ENCODE results near the gene C2orf76.

The C2orf76 gene

DNA sequence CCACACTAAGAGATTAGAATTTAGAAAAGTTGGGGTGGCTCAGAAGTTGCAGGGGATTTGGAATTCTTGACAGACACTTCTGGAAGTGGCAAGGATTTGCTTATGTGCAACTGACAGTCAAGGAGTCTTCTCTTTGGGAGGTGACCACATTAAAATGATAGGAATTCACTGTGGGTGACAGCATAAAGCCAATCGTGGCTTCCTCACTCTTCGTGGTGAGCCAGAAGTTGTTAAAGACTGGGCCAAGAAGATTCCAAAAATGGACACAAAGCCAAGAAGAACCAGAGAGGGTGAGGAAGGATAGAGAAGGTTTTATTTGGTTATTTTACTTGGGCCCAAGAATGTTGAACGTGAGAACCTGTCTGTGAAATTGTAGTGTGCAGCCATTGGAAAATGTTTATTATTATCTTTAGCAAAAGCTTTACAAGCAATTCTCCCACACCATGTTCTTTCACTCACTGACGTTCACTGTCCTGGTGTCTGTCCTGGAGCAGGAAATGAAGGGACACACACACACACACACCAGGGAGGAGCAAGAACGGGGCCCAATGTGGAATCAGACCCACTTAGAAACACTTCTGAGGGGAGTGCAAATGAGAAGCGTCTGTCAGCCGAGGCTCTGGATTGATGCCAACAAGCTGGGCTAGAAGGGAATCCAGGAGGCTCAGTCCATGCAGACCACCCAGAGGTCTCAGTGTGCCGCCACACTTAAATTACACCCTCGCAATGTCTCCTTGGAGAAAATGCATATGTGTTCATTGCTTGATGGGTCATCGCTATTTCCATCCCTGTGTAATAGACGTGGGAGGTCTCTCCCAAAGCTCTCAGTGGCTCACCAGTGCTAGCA lies 105.8 kb downstream of the C2orf76 start:
- H3K4me3 ChIP-seq (ENCODE audit: insufficient read depth, low read depth, low read length, poor library complexity, severe bottlenecking) = no peak overlapping the region

DNA sequence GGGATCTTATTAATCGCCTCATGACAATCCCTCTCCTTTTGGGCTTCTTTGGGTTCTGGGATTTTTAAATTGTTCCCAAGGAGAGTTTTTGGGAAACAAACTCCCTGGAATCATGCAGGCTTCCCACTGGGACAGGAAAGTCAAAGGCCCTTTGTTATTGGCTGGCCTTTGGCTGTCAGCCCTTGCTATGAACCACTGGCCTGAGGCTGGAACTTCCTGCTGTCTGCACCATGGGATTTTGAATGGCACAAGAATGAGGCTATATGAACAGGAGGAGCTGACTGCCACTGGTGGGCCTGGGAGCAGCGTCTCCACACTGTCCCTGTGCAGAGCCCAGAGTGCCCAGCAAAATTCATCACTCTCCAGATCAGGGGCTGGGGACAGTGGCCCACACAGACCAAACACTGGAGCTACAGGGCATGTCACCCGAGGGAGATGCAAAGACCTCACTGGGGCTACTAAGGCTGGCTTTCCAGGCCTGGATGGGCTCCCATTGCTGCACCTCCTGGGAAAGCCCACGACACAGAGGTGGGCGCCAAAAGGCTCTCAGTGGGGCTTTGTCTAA lies 107.3 kb downstream of the C2orf76 start:
- Histone ChIP-seq H3K27ac (ENCODE audit: insufficient read depth, low read length, poor library complexity, severe bottlenecking) (no peak overlapping the region), H3K4me1 (ENCODE audit: control insufficient read depth, insufficient read depth, low read length, poor library complexity, severe bottlenecking) (no peaks in the 10 kb centered on the region), H3K27me3 (replicated peaks; ENCODE audit: control insufficient read depth, insufficient read depth, low read length, poor library complexity, severe bottlenecking) (no peaks in the 10 kb centered on the region), H3K9me3 (ENCODE audit: control insufficient read depth, low read length) (no peaks in the 10 kb centered on the region), H3K36me3 (ENCODE audit: control insufficient read depth, insufficient read depth, low read length) (no peaks in the 10 kb centered on the region), H3K4me3 (ENCODE audit: insufficient read depth, low read depth, low read length, poor library complexity, severe bottlenecking) (no peak overlapping the region)
- no peak for DNase-seq

More for the DNA sequence above, 105.8 kb downstream of the C2orf76 start:
- no peaks in the 10 kb centered on the region for H3K9me3 ChIP-seq (ENCODE audit: control insufficient read depth, low read length)
- H3K27ac ChIP-seq (ENCODE audit: insufficient read depth, low read length, poor library complexity, severe bottlenecking) = no peak overlapping the region
- H3K4me1 ChIP-seq (ENCODE audit: control insufficient read depth, insufficient read depth, low read length, poor library complexity, severe bottlenecking) = no peaks in the 10 kb centered on the region
- H3K27me3 ChIP-seq (replicated peaks; ENCODE audit: control insufficient read depth, insufficient read depth, low read length, poor library complexity, severe bottlenecking) = no peaks in the 10 kb centered on the region
- no peak for DNase-seq
- no peaks in the 10 kb centered on the region for H3K36me3 ChIP-seq (ENCODE audit: control insufficient read depth, insufficient read depth, low read length)

DNA sequence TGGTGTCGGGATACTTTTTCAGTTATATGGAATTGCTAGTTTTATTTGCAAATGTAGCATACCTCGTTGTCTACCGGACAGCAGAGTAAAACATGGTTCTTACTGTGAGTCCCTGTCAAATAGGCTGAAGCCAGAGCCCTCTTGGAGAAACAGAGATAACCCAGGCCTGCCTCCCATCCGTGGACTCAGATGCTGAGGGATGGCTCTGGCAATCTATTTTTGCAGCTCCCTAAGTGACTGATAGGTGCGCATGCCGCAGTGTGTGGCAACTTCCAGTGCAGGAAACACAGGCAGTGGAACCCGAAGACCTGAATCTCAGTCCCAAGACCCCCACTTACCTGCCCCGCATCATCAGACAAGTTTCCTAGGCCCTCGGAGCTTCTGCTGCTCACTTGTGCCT lies 109.4 kb downstream of the C2orf76 start:
- no peaks in the 10 kb centered on the region for H3K36me3 ChIP-seq (ENCODE audit: control insufficient read depth, insufficient read depth, low read length)

GRCh38 chr2:119256582-119256921 lies 110.1 kb downstream of the C2orf76 start:
- H3K4me1 ChIP-seq (ENCODE audit: control insufficient read depth, insufficient read depth, low read length, poor library complexity, severe bottlenecking) = no peaks in the 10 kb centered on the region
- no peak overlapping the region for H3K27ac ChIP-seq (ENCODE audit: insufficient read depth, low read length, poor library complexity, severe bottlenecking)
- H3K36me3 ChIP-seq (ENCODE audit: control insufficient read depth, insufficient read depth, low read length) = no peaks in the 10 kb centered on the region
- no peak overlapping the region for H3K4me3 ChIP-seq (ENCODE audit: insufficient read depth, low read depth, low read length, poor library complexity, severe bottlenecking)
- no peak for DNase-seq
- no peaks in the 10 kb centered on the region for H3K9me3 ChIP-seq (ENCODE audit: control insufficient read depth, low read length)
- H3K27me3 ChIP-seq (replicated peaks; ENCODE audit: control insufficient read depth, insufficient read depth, low read length, poor library complexity, severe bottlenecking) = no peaks in the 10 kb centered on the region

More for the DNA sequence above, 109.4 kb downstream of the C2orf76 start:
- Histone ChIP-seq H3K27me3 (replicated peaks; ENCODE audit: control insufficient read depth, insufficient read depth, low read length, poor library complexity, severe bottlenecking) (no peaks in the 10 kb centered on the region), H3K4me3 (ENCODE audit: insufficient read depth, low read depth, low read length, poor library complexity, severe bottlenecking) (no peak overlapping the region), H3K27ac (ENCODE audit: insufficient read depth, low read length, poor library complexity, severe bottlenecking) (no peak overlapping the region), H3K9me3 (ENCODE audit: control insufficient read depth, low read length) (no peaks in the 10 kb centered on the region), H3K4me1 (ENCODE audit: control insufficient read depth, insufficient read depth, low read length, poor library complexity, severe bottlenecking) (no peaks in the 10 kb centered on the region)
- no peak for DNase-seq

DNA sequence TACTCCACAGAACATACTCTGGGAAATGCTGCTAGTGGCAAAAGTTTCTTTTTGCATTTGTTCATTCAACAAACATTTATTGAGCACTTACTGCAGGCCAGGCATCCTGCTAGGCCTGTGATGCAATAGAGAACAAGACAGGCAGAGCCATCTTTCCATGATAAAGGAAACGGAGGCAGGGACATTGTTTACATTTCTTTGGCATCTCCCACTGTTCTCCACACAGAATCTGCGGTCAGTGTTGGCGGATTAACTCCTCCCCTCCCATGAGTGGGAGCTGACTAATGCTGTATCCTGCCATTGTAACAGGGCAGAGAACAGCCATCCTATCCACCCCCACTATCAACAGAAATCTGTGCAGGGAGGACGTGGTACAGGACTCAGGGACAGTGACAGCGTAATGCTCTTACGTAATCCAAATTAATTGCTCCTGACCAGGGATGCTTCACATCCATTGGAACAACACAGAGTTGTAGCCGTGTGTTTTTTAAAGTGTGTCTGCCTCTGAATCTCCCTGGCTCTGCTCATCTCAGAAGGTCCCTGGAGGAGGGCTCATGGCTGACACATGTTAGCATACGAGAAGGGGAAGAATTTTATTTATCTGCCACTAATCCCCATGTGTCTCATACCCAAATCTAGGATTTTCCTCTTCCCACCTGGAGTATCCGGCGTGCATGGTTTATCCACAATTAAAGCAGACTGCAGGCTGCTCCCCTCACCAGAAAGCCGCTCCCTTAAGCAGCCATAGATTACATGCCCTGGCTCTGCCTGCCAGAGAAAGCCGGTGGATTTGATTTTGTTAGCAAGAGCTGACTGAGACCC lies 110.7 kb downstream of the C2orf76 start:
- Histone ChIP-seq H3K36me3 (ENCODE audit: control insufficient read depth, insufficient read depth, low read length) (no peaks in the 10 kb centered on the region), H3K27ac (ENCODE audit: insufficient read depth, low read length, poor library complexity, severe bottlenecking) (no peak overlapping the region), H3K27me3 (replicated peaks; ENCODE audit: control insufficient read depth, insufficient read depth, low read length, poor library complexity, severe bottlenecking) (no peaks in the 10 kb centered on the region), H3K4me1 (ENCODE audit: control insufficient read depth, insufficient read depth, low read length, poor library complexity, severe bottlenecking) (no peaks in the 10 kb centered on the region), H3K4me3 (ENCODE audit: insufficient read depth, low read depth, low read length, poor library complexity, severe bottlenecking) (no peak overlapping the region), H3K9me3 (ENCODE audit: control insufficient read depth, low read length) (no peaks in the 10 kb centered on the region)
- no peak for DNase-seq

- DNase-seq = no peak
- Histone ChIP-seq H3K9me3 (ENCODE audit: control insufficient read depth, low read length) (no peaks in the 10 kb centered on the region), H3K4me3 (ENCODE audit: insufficient read depth, low read depth, low read length, poor library complexity, severe bottlenecking) (no peak overlapping the region), H3K4me1 (ENCODE audit: control insufficient read depth, insufficient read depth, low read length, poor library complexity, severe bottlenecking) (no peaks in the 10 kb centered on the region), H3K36me3 (ENCODE audit: control insufficient read depth, insufficient read depth, low read length) (no peaks in the 10 kb centered on the region), H3K27me3 (replicated peaks; ENCODE audit: control insufficient read depth, insufficient read depth, low read length, poor library complexity, severe bottlenecking) (no peaks in the 10 kb centered on the region), H3K27ac (ENCODE audit: insufficient read depth, low read length, poor library complexity, severe bottlenecking) (no peak overlapping the region)
Measured at GRCh38 chr2:119254601-119255080, 112.0 kb downstream of the C2orf76 start.

DNA sequence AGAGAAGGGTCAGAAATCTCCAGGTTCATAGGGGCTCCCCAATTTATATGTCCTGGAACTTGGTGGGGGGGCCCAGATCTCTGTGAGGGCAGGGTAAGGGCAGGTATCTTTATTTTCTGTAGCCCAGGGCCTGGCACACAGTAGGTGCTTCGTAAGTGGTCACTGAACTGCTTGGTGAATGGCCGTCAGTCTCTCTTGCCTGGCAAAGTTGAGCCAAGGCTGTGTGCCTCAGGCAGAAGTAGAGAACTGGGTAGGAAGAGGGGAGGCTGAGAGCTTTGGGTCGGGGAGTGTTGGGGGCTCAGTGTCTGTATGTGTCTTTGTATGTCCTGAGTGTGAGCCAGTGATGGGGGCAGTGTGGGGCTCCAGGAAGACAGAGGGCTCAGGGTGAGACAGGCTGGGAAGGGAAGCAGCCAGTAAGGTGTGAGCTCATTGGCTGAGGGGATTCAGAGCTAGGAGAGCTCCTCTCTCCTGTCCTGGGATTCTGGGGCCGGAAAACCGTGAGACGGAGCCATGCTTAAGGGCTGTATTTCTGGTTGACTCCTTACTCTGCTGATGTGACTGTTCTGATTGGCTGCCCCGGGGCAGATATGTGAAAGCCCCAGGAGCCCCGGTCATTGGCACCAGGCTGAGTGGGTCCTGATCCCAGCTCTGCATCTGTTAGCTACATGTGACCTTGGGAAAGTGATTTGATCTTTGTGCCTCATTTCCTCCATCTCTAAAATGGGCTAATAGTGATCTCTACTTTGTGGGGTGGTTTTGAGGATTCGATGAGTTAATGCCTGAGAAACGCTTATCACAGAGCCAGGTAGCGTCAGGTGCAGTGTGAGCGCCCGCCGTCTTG lies 112.7 kb downstream of the C2orf76 start:
- no peak overlapping the region for H3K27ac ChIP-seq (ENCODE audit: insufficient read depth, low read length, poor library complexity, severe bottlenecking)
- no peaks in the 10 kb centered on the region for H3K27me3 ChIP-seq (replicated peaks; ENCODE audit: control insufficient read depth, insufficient read depth, low read length, poor library complexity, severe bottlenecking)
- H3K4me3 ChIP-seq (ENCODE audit: insufficient read depth, low read depth, low read length, poor library complexity, severe bottlenecking) = no peak overlapping the region
- no peak for DNase-seq
- no peaks in the 10 kb centered on the region for H3K4me1 ChIP-seq (ENCODE audit: control insufficient read depth, insufficient read depth, low read length, poor library complexity, severe bottlenecking)
- H3K9me3 ChIP-seq (ENCODE audit: control insufficient read depth, low read length) = no peaks in the 10 kb centered on the region
- no peaks in the 10 kb centered on the region for H3K36me3 ChIP-seq (ENCODE audit: control insufficient read depth, insufficient read depth, low read length)

- DNase-seq = no peak
- Histone ChIP-seq H3K27me3 (replicated peaks; ENCODE audit: control insufficient read depth, insufficient read depth, low read length, poor library complexity, severe bottlenecking) (no peaks in the 10 kb centered on the region), H3K4me3 (ENCODE audit: insufficient read depth, low read depth, low read length, poor library complexity, severe bottlenecking) (no peak overlapping the region), H3K36me3 (ENCODE audit: control insufficient read depth, insufficient read depth, low read length) (no peaks in the 10 kb centered on the region), H3K4me1 (ENCODE audit: control insufficient read depth, insufficient read depth, low read length, poor library complexity, severe bottlenecking) (no peaks in the 10 kb centered on the region), H3K27ac (ENCODE audit: insufficient read depth, low read length, poor library complexity, severe bottlenecking) (no peak overlapping the region), H3K9me3 (ENCODE audit: control insufficient read depth, low read length) (no peaks in the 10 kb centered on the region)
Measured at GRCh38 chr2:119253114-119253702, 113.4 kb downstream of the C2orf76 start.
